DLD1 (cell line): ENCODE data around the gene COL4A1.

Source experiments
- in situ Hi-C: cut with HindIII; loops from 2 replicates; pipeline ENCODE4 v1.10.0; 2017; ENCODE audit warnings: low sequenced_read_pairs

The COL4A1 gene

GRCh38 chr13:110227864-110228643, 78.9 kb downstream of the COL4A1 start:
- in situ Hi-C loops: loop anchor here (25.0 kb wide), 2 partner anchors 184 to 309 kb away; no protein-coding TSS in a partner anchor

GRCh38 chr13:110227416-110227815, 79.5 kb downstream of the COL4A1 start:
- in situ Hi-C loops: loop anchor here (25.0 kb wide), 2 partner anchors 185 to 310 kb away; no protein-coding TSS in a partner anchor

GRCh38 chr13:110225609-110226574, 81.1 kb downstream of the COL4A1 start:
- in situ Hi-C loops: loop anchor here (25.0 kb wide), 2 partner anchors 186 to 311 kb away; no protein-coding TSS in a partner anchor

GRCh38 chr13:110225003-110225402, 82.0 kb downstream of the COL4A1 start:
- in situ Hi-C loops: loop anchor here (25.0 kb wide), 2 partner anchors 187 to 312 kb away; no protein-coding TSS in a partner anchor

GRCh38 chr13:110224519-110224918, 82.4 kb downstream of the COL4A1 start:
- in situ Hi-C loops: no loop called here

- in situ Hi-C loops: no loop called here
These were observed 85.4 kb downstream of the COL4A1 start for GRCh38 chr13:110221406-110222117.

GRCh38 chr13:110220471-110220870, 86.5 kb downstream of the COL4A1 start:
- in situ Hi-C loops: no loop called here

GRCh38 chr13:110218581-110219201, 88.3 kb downstream of the COL4A1 start:
- in situ Hi-C loops: no loop called here

GRCh38 chr13:110217811-110218210, 89.1 kb downstream of the COL4A1 start:
- in situ Hi-C loops: no loop called here

GRCh38 chr13:110217085-110217484, 89.9 kb downstream of the COL4A1 start:
- in situ Hi-C loops: no loop called here

GRCh38 chr13:110216398-110217041, 90.4 kb downstream of the COL4A1 start:
- in situ Hi-C loops: no loop called here

GRCh38 chr13:110216006-110216397, 91.0 kb downstream of the COL4A1 start:
- in situ Hi-C loops: no loop called here

GRCh38 chr13:110215606-110216005, 91.4 kb downstream of the COL4A1 start:
- in situ Hi-C loops: no loop called here

GRCh38 chr13:110214637-110215036, 92.3 kb downstream of the COL4A1 start:
- in situ Hi-C loops: no loop called here

GRCh38 chr13:110213461-110214074, 93.4 kb downstream of the COL4A1 start:
- in situ Hi-C loops: no loop called here

GRCh38 chr13:110212529-110212928, 94.4 kb downstream of the COL4A1 start:
- in situ Hi-C loops: no loop called here

GRCh38 chr13:110211735-110212134, 95.2 kb downstream of the COL4A1 start:
- in situ Hi-C loops: no loop called here

GRCh38 chr13:110211046-110211445, 95.9 kb downstream of the COL4A1 start:
- in situ Hi-C loops: no loop called here

GRCh38 chr13:110210604-110210985, 96.4 kb downstream of the COL4A1 start:
- in situ Hi-C loops: no loop called here
